Measurements from ENCODE around the gene EHD1.

Gene EHD1

DNA sequence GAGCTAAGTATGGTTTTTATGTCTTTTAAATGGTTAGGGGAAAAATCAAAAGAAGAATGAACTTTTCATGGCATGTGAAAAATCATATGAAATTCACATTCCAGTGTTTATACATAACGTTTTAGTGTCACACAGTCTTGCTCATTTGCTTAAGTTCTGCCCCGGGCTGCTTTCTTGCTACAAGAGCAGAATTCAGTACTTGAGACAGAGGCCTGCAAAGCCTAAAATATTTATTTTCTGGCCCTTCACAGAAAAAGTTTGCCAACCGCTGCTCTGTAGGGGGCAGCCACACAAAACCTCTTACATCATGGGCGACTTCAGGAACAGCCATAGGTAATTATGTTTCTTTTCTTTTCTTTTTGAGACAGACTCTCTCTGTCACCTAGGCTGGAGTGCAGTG is 39.6 kb upstream of the EHD1 start:
- Histone ChIP-seq H3K27me3 (replicated peaks; ENCODE audit: insufficient read depth, low read length) (no peaks in the 10 kb centered on the region), H4K20me1 (ENCODE audit: insufficient read depth, low read length) (no peaks in the 10 kb centered on the region), H3K36me3 (replicated peaks; ENCODE audit: insufficient read depth, low read length) (no peaks in the 10 kb centered on the region), H3K9ac (ENCODE audit: low read length) (peak overlapping the region; percentile 55; the same call in 1 of the 2 replicates), H3K9me2 (replicated peaks; ENCODE audit: insufficient read depth, low read length) (no peaks in the 10 kb centered on the region), H2AFZ (ENCODE audit: low read length) (peak overlapping the region; percentile 75), H3K4me3 (ENCODE audit: low read length) (peak overlapping the region; percentile 58), H3K79me2 (ENCODE audit: low read length) (peaks cover 20% of the 10 kb centered on the region), H3K4me1 (ENCODE audit: low read length) (peaks cover 6% of the 10 kb centered on the region), H3K9me3 (replicated peaks; ENCODE audit: insufficient read depth, low read length) (no peaks in the 10 kb centered on the region), H3F3A (ENCODE audit: insufficient read depth, low read length) (peaks cover 4% of the 10 kb centered on the region; the same call in 1 of the 2 replicates), H3K4me2 (ENCODE audit: low read depth, low read length) (peak overlapping the region; percentile 78), H3K27ac (ENCODE audit: low read length) (peak overlapping the region; percentile 14; the same call in 1 of the 2 replicates)
- peak; percentile 50 for DNase-seq
- TF ChIP-seq EZH2phosphoT487 (IDR thresholded peaks at IDR 0.05; ENCODE audit: low read length), result no peak
- TF ChIP-seq, protein P1, sequence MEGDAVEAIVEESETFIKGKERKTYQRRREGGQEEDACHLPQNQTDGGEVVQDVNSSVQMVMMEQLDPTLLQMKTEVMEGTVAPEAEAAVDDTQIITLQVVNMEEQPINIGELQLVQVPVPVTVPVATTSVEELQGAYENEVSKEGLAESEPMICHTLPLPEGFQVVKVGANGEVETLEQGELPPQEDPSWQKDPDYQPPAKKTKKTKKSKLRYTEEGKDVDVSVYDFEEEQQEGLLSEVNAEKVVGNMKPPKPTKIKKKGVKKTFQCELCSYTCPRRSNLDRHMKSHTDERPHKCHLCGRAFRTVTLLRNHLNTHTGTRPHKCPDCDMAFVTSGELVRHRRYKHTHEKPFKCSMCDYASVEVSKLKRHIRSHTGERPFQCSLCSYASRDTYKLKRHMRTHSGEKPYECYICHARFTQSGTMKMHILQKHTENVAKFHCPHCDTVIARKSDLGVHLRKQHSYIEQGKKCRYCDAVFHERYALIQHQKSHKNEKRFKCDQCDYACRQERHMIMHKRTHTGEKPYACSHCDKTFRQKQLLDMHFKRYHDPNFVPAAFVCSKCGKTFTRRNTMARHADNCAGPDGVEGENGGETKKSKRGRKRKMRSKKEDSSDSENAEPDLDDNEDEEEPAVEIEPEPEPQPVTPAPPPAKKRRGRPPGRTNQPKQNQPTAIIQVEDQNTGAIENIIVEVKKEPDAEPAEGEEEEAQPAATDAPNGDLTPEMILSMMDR (IDR thresholded peaks at IDR 0.05; ENCODE audit: low read length), result peak; percentile 25

DNA sequence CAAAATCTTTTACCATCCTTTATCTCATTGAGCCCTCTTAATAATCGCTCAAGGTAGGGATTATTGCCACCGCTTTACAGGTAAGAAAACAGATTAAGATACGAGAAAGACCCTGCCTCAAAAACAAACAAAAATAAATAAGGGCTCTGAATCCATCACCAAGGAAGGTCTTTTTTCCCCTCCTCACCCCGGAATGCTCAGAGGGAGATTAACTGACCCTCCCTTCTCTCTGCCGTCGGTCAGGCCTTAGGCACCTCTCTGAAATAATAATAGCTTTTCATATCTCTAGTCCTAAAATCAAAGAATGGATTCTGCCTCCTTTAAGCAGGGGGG is 39.2 kb upstream of the EHD1 start:
- TF ChIP-seq EZH2 (optimal IDR thresholded peaks at IDR 0.05; ENCODE audit: low read depth, low read length), result no peak
- TF ChIP-seq, protein P1 (IDR thresholded peaks at IDR 0.05; ENCODE audit: low read length), result no peak
- TF ChIP-seq EZH2phosphoT487 (IDR thresholded peaks at IDR 0.05; ENCODE audit: low read length), result no peak
- H3K9me3 ChIP-seq (replicated peaks; ENCODE audit: insufficient read depth, low read length), result no peaks in the 10 kb centered on the region
- H3K27ac ChIP-seq (ENCODE audit: low read length), result peak overlapping the region; percentile 14; the same call in 1 of the 2 replicates
- H3K4me1 ChIP-seq (ENCODE audit: low read length), result peaks cover 6% of the 10 kb centered on the region
- peak overlapping the region; percentile 78 for H3K4me2 ChIP-seq (ENCODE audit: low read depth, low read length)
- no peak for DNase-seq
- peak overlapping the region; percentile 75 for H2AFZ ChIP-seq (ENCODE audit: low read length)
- no peaks in the 10 kb centered on the region for H3K9me2 ChIP-seq (replicated peaks; ENCODE audit: insufficient read depth, low read length)
- H3K79me2 ChIP-seq (ENCODE audit: low read length), result peaks cover 20% of the 10 kb centered on the region
- peak overlapping the region; percentile 55; the same call in 1 of the 2 replicates for H3K9ac ChIP-seq (ENCODE audit: low read length)
- H3K4me3 ChIP-seq (ENCODE audit: low read length), result peak overlapping the region; percentile 58
- no peaks in the 10 kb centered on the region for H3K27me3 ChIP-seq (replicated peaks; ENCODE audit: insufficient read depth, low read length)
- no peaks in the 10 kb centered on the region for H3K36me3 ChIP-seq (replicated peaks; ENCODE audit: insufficient read depth, low read length)
- H3F3A ChIP-seq (ENCODE audit: insufficient read depth, low read length), result peaks cover 4% of the 10 kb centered on the region; the same call in 1 of the 2 replicates
- no peaks in the 10 kb centered on the region for H4K20me1 ChIP-seq (ENCODE audit: insufficient read depth, low read length)

DNA sequence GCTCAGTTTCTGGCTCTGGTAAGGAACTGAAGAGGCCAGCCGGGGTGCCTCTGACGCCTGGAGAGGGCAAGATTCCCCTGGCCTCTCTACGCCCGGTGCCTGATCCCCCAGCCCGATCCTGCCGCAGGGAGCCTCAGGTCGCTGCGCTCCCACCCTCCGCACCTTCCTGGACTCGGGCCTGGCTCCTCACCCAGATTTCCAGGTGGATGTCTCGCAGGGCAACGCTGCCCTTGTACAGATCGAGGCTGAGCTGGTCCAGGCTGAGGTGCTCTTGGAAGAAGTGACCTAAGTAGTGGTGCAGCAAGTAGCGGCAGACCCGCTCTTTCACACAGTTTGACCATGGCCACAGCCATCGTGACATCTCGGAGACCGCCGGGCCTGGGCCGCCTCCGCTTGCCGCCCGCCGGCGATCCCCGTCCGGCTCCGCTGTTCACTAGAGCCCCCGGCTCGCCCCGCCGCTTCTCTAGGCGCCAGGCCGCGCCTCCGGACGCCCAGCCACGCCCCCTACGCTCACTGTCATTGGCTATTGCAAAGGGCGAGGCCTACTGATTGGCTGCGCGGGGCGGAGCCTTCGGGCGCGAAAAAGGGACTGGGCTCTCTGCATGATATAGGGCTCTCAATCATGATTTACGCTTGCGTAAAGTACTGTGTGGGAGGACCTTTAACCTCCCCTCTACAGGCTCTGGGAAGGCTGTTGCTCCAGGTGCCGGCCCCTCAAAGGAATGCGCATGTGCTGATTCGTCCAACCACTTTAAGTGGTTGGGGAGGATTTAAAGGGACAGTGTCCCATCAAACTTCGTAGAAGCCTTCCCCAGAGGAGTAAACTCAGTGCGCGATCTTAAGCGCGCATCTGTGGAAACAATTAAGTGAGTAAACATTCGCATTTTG is 38.6 kb upstream of the EHD1 start, which contains the start of gene ATG2A:
ATG2A (minus strand) TSS at position 435 of the 888 bp plus-strand sequence; CDS start at position 361, 74 bp downstream.
- no peaks in the 10 kb centered on the region for H3K36me3 ChIP-seq (replicated peaks; ENCODE audit: insufficient read depth, low read length)
- H4K20me1 ChIP-seq (ENCODE audit: insufficient read depth, low read length), result no peaks in the 10 kb centered on the region
- peak within 1 kb of the TSS; percentile 90 for H3K4me3 ChIP-seq (ENCODE audit: low read length)
- H3F3A ChIP-seq (ENCODE audit: insufficient read depth, low read length), result peaks cover 4% of the 10 kb centered on the region; the same call in 1 of the 2 replicates
- peak; percentile 100 for DNase-seq
- H3K4me1 ChIP-seq (ENCODE audit: low read length), result peaks cover 6% of the 10 kb centered on the region
- peaks cover 20% of the 10 kb centered on the region for H3K79me2 ChIP-seq (ENCODE audit: low read length)
- peak within 1 kb of the TSS; percentile 94 for H3K4me2 ChIP-seq (ENCODE audit: low read depth, low read length)
- H3K27ac ChIP-seq (ENCODE audit: low read length), result peak within 1 kb of the TSS; percentile 47; the same call in 1 of the 2 replicates
- peak within 1 kb of the TSS; percentile 75 for H2AFZ ChIP-seq (ENCODE audit: low read length)
- no peaks in the 10 kb centered on the region for H3K9me3 ChIP-seq (replicated peaks; ENCODE audit: insufficient read depth, low read length)
- H3K9ac ChIP-seq (ENCODE audit: low read length), result peak within 1 kb of the TSS; percentile 95
- H3K27me3 ChIP-seq (replicated peaks; ENCODE audit: insufficient read depth, low read length), result no peaks in the 10 kb centered on the region
- no peak for TF ChIP-seq EZH2 (optimal IDR thresholded peaks at IDR 0.05; ENCODE audit: low read depth, low read length)
- TF ChIP-seq, protein P1 (IDR thresholded peaks at IDR 0.05; ENCODE audit: low read length), result no peak
- no peak for TF ChIP-seq EZH2phosphoT487 (IDR thresholded peaks at IDR 0.05; ENCODE audit: low read length)
- no peaks in the 10 kb centered on the region for H3K9me2 ChIP-seq (replicated peaks; ENCODE audit: insufficient read depth, low read length)

Measured in MM.1S (cell line).